GM12892 (cell line): ENCODE results near the gene F3.

Source experiments
- POLR2A ChIP-seq: IDR thresholded peaks from 2 replicates; pipeline ENCODE4 v1.6.1; 2011; ENCODE audit warnings: low read depth, low read length, control low read depth
- POLR2AphosphoS5 ChIP-seq: IDR thresholded peaks from 2 replicates; pipeline ENCODE4 v1.6.1; 2011; ENCODE audit warnings: low read depth, low read length, control low read depth
- TAF1 ChIP-seq: IDR thresholded peaks from 2 replicates; pipeline ENCODE4 v1.6.1; 2011; ENCODE audit warnings: low read depth, mild to moderate bottlenecking, control low read depth, low read length, borderline replicate concordance

- TF ChIP-seq TAF1 (no peak), POLR2A (no peak), POLR2AphosphoS5 (no peak)
Observed at GRCh38 chr1:94579876-94580294, 38.3 kb upstream of the F3 start.
